Stimulated activated CD4-positive, alpha-beta T cell treated with anti-CD3 and anti-CD28 coated beads, Interleukin-1b, Interleukin-23, amount 100 ng/mL, for 48 hours (primary cell): ENCODE measurements around the gene GFRA1.

Source experiments
- DNase-seq: peaks from one replicate; pipeline ENCODE4 v3.0.0-alpha.2; 2020

Gene GFRA1

GRCh38 chr10:116015583-116016333 lies 257.2 kb downstream of the GFRA1 start:
- DNase-seq, result no peak

- no peak for DNase-seq
Observed at GRCh38 chr10:116014871-116015582, 258.0 kb downstream of the GFRA1 start.

- no peak for DNase-seq
Observed at GRCh38 chr10:116014326-116014725, 258.7 kb downstream of the GFRA1 start.

- no peak for DNase-seq
Observed at GRCh38 chr10:116011929-116012328, 261.1 kb downstream of the GFRA1 start.

GRCh38 chr10:116007256-116007891 lies 265.6 kb downstream of the GFRA1 start:
- DNase-seq, result no peak
